ENCODE measurements around the gene HPD. TPM values are rescaled to one million over a fixed set of nuclear protein-coding genes. Genes with fewer than 3 reads are reported as not detected.
A peak's percentile ranks its signal among the peaks of the same experiment; 100 is the strongest.
"Not testable (repeated sequence)": the region's sequence is repeated elsewhere in the genome, so short reads cannot be mapped to it uniquely, and the experiment has no call there.

The HPD gene
- total RNA-seq, 2 experiments from 2014 or later: not detected

- Mint-ChIP-seq H3K4me3 (peak overlapping the region; percentile 88), H3K36me3 (peaks cover 34% of the 10 kb centered on the region), H3K9me3 (no peaks in the 10 kb centered on the region), H3K27ac (peak overlapping the region; percentile 94), H3K4me1 (ENCODE audit: low read depth) (peaks cover 52% of the 10 kb centered on the region), H3K27me3 (no peaks in the 10 kb centered on the region)
- ChIA-PET POLR2A (interaction anchor here (0.6 to 8.2 kb wide), 10 partner anchors 8 to 124 kb away, joined by 3 to 127 read pairs (median 5); partner anchors contain the start of gene SETD1B), CTCF (interaction anchor here (0.6 to 18.5 kb wide), 36 partner anchors 14 to 233 kb away, joined by 3 to 856 read pairs (median 9); partner anchors contain the start of genes CFAP251, ORAI1, PSMD9 and SETD1B)
- DNase-seq: peak; percentile 92
- intact Hi-C loops (cut with micrococcal nuclease): loop anchor here (1.0 to 10.0 kb wide), 3 partner anchors 17 to 430 kb away; partner anchors contain the start of gene DIABLO
These were observed 63.4 kb downstream of the HPD start for GRCh38 chr12:121795034-121795968.

GRCh38 chr12:121794534-121795033, 64.1 kb downstream of the HPD start:
- intact Hi-C loops (cut with micrococcal nuclease): loop anchor here (1.0 to 10.0 kb wide), 12 partner anchors 8 to 1212 kb away; partner anchors contain the start of genes DIABLO, KDM2B, POP5 and PSMD9
- Mint-ChIP-seq H3K4me3 (peak overlapping the region; percentile 88), H3K27me3 (no peaks in the 10 kb centered on the region), H3K36me3 (peaks cover 41% of the 10 kb centered on the region), H3K4me1 (ENCODE audit: low read depth) (peaks cover 59% of the 10 kb centered on the region), H3K9me3 (no peaks in the 10 kb centered on the region), H3K27ac (peak overlapping the region; percentile 94)
- POLR2A ChIA-PET: interaction anchor here (0.8 to 8.2 kb wide), 12 partner anchors 8 to 136 kb away, joined by 3 to 127 read pairs (median 6); partner anchors contain the start of genes PSMD9, SETD1B and TMEM120B
- CTCF ChIA-PET: interaction anchor here (0.6 to 18.5 kb wide), 58 partner anchors 15 to 394 kb away, joined by 3 to 856 read pairs (median 5); partner anchors contain the start of genes BCL7A, CFAP251, ORAI1 and PSMD9
- peak; percentile 68 for DNase-seq

- peaks cover 58% of the 10 kb centered on the region for H3K4me1 Mint-ChIP-seq (ENCODE audit: low read depth)
- H3K27ac Mint-ChIP-seq: peak overlapping the region; percentile 94
- H3K36me3 Mint-ChIP-seq: peaks cover 39% of the 10 kb centered on the region
- no peaks in the 10 kb centered on the region for H3K9me3 Mint-ChIP-seq
- ChIA-PET CTCF (interaction anchor here (0.6 to 18.5 kb wide), 57 partner anchors 15 to 559 kb away, joined by 3 to 856 read pairs (median 5); partner anchors contain the start of genes BCL7A, CFAP251, ORAI1 and PSMD9), POLR2A (interaction anchor here (0.8 to 8.2 kb wide), 12 partner anchors 9 to 136 kb away, joined by 3 to 127 read pairs (median 6); partner anchors contain the start of genes PSMD9, SETD1B and TMEM120B)
- peak overlapping the region; percentile 88 for H3K4me3 Mint-ChIP-seq
- intact Hi-C loops (cut with micrococcal nuclease): loop anchor here (1.0 to 10.0 kb wide), 12 partner anchors 8 to 1212 kb away; partner anchors contain the start of genes DIABLO, KDM2B, ORAI1 and POP5
- peak; percentile 98 for DNase-seq
- H3K27me3 Mint-ChIP-seq: no peaks in the 10 kb centered on the region
These were observed 64.7 kb downstream of the HPD start for GRCh38 chr12:121793838-121794533.

DNA sequence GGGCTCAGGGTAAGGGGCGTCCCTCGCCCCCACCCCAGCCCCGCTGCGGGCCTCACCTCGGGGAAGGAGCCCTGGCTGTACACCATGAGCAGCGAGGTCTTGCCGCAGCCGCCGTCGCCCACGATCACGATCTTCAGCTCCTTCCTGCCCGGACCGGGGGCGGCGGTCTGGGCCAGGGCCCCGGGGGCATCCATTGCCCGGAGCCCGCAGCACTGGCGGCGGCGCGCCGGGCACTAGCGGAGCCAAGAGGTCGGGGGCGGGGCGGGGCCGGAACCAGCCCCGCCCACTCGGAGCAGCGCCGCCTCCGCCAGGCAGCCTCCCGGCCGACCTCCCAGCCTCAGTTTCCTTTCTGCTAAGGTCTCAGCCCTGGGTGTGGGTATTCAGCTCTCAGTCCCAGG, 65.2 kb downstream of the HPD start, which contains the start of gene RHOF:
TSS of gene RHOF (minus strand) at position 249 of the 398 bp plus-strand sequence. CDS start at position 194, 55 bp downstream.
- H3K4me1 Mint-ChIP-seq (ENCODE audit: low read depth): peaks cover 58% of the 10 kb centered on the region
- intact Hi-C loops (cut with micrococcal nuclease): loop anchor here (2.0 to 10.0 kb wide), 6 partner anchors 167 to 1211 kb away; partner anchors contain the start of genes DIABLO, KDM2B, ORAI1 and POP5
- POLR2A ChIA-PET: interaction anchor here (1.0 to 8.2 kb wide), 10 partner anchors 9 to 135 kb away, joined by 3 to 127 read pairs (median 8); partner anchors contain the start of genes PSMD9, SETD1B and TMEM120B
- H3K9me3 Mint-ChIP-seq: no peaks in the 10 kb centered on the region
- CTCF ChIA-PET: interaction anchor here (0.6 to 18.5 kb wide), 31 partner anchors 14 to 558 kb away, joined by 3 to 856 read pairs (median 10); partner anchors contain the start of genes CFAP251, ORAI1, PSMD9 and SETD1B
- DNase-seq: peak; percentile 83
- H3K27ac Mint-ChIP-seq: peak within 1 kb of the TSS; percentile 99
- H3K4me3 Mint-ChIP-seq: peak within 1 kb of the TSS; percentile 88
- H3K27me3 Mint-ChIP-seq: no peaks in the 10 kb centered on the region
- peaks cover 38% of the 10 kb centered on the region for H3K36me3 Mint-ChIP-seq

DNA sequence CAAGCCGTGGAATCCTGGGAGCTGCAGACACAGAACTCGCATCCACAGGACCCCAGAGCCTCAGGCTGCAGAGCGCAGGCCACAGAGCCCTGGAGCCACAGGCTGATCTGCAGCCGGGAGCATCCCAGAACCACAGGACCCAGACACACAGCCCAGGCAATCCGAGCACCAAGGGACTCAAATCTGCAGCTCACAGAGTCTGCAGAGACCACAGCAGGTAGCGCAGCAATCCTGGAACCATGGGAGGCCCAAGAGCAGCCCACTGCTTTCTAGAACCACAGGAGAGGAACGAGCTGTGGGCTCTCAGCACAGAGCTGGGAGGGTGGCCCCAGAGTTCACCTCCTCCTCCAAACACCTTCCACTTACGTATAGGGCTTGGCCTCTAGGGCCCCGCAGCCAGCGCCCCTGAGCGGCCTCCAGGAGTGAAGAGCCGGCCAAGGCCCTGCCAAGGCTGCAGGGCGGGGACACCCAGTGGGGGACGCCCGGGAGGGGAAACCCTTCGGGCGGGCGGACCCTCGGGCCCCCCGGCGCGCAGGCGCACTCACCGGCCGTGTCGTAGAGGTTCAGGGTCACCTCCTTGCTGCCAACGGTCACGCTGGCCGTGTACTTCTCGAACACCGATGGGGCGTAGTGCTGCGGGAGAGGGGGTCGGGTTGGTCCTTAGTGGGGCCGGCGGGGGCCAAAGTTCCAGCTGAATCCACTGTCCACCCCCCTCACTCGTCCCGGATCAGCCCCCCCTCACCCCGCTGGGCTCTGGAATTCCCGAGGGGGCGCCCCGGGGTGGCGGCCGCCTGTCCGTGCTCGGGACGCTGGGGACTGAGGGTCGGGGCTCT, 65.8 kb downstream of the HPD start:
- H3K27me3 Mint-ChIP-seq: no peaks in the 10 kb centered on the region
- peak overlapping the region; percentile 88 for H3K4me3 Mint-ChIP-seq
- CTCF ChIA-PET: interaction anchor here (0.6 to 18.5 kb wide), 14 partner anchors 14 to 557 kb away, joined by 3 to 856 read pairs (median 24); partner anchors contain the start of genes CFAP251, PSMD9, SETD1B and TMEM120B
- H3K4me1 Mint-ChIP-seq (ENCODE audit: low read depth): peaks cover 58% of the 10 kb centered on the region
- H3K9me3 Mint-ChIP-seq: no peaks in the 10 kb centered on the region
- DNase-seq: peak; percentile 76
- peaks cover 40% of the 10 kb centered on the region for H3K36me3 Mint-ChIP-seq
- H3K27ac Mint-ChIP-seq: peak overlapping the region; percentile 99
- intact Hi-C loops (cut with micrococcal nuclease): loop anchor here (2.0 to 10.0 kb wide), 6 partner anchors 166 to 1211 kb away; partner anchors contain the start of genes DIABLO, KDM2B, ORAI1 and POP5
- POLR2A ChIA-PET: interaction anchor here (1.0 to 8.2 kb wide), 7 partner anchors 10 to 106 kb away, joined by 3 to 127 read pairs (median 9); partner anchors contain the start of genes PSMD9, SETD1B and TMEM120B

DNA sequence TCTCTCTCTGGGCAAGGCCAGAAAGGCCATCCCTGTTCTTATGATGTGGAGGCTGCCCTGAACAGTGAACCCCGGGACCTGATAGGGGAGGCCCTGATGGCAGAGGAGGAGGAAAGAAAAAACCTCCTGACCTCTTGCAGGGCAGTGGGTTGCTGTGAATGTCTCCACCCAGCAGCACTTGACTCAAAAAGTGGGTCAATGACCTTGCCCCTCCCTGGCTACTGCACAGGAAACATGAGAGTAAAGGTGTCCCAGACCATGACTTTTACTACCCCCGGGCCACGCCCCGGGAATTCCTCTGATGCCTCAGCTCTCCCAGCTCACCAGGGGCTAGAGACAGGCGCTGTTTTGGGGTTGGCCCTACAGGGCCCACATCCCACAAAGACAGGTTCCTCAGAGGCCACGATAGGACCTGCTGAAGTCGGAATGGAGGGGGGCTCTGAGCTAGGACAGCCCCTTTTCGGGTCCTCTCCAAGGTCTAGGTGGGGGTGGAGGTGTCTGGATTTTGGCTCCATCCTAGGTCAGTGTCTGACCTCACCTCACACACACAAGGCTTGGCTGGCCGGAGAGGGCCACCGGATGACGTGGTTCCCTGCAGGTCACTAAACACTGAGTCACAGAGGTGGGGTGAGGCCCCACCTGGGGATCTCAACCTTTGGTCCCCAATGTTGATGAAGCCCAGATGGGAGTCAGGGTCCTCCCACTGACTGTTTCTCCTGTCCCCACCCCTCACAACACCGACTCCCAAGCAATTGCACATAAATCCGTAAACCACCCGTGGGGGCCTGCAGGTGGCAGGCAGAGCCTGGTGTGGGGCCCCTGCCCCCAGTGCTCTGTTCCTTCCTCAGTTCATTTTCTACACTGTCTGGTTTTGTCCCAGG, 66.7 kb downstream of the HPD start:
- POLR2A ChIA-PET: interaction anchor here (2.4 to 8.2 kb wide), 4 partner anchors 10 to 79 kb away, joined by 9 to 127 read pairs (median 35); partner anchors contain the start of genes SETD1B and TMEM120B

GRCh38 chr12:121790785-121791184, 67.9 kb downstream of the HPD start:
- not testable (repeated sequence) for H3K27me3 Mint-ChIP-seq, H3K9me3 Mint-ChIP-seq, DNase-seq
- Mint-ChIP-seq H3K4me1 (ENCODE audit: low read depth) (peaks cover 70% of the 10 kb centered on the region), H3K27ac (peak overlapping the region; percentile 99), H3K4me3 (peak overlapping the region; percentile 88), H3K36me3 (peaks cover 52% of the 10 kb centered on the region)
- ChIA-PET CTCF (interaction anchor here (2.3 to 18.5 kb wide), 3 partner anchors 12 to 98 kb away, joined by 8 to 856 read pairs (median 417); partner anchors contain the start of genes PSMD9 and SETD1B), POLR2A (interaction anchor here (3.1 to 8.2 kb wide), 2 partner anchors 9 to 11 kb away, joined by 29 to 127 read pairs; no protein-coding TSS in a partner anchor)
- intact Hi-C loops (cut with micrococcal nuclease): loop anchor here (1.0 to 10.0 kb wide), 6 partner anchors 8 to 1208 kb away; partner anchors contain the start of genes DIABLO, KDM2B and POP5

More for the DNA sequence above, 66.7 kb downstream of the HPD start:
- Mint-ChIP-seq H3K36me3 (peaks cover 44% of the 10 kb centered on the region), H3K9me3 (no peaks in the 10 kb centered on the region), H3K4me1 (ENCODE audit: low read depth) (peaks cover 59% of the 10 kb centered on the region), H3K27me3 (no peaks in the 10 kb centered on the region), H3K27ac (peak overlapping the region; percentile 99), H3K4me3 (peak overlapping the region; percentile 88)
- intact Hi-C loops (cut with micrococcal nuclease): loop anchor here (2.0 to 10.0 kb wide), 6 partner anchors 165 to 1210 kb away; partner anchors contain the start of genes DIABLO, KDM2B, ORAI1 and POP5
- DNase-seq: peak; percentile 71
- CTCF ChIA-PET: interaction anchor here (2.3 to 18.5 kb wide), 5 partner anchors 13 to 97 kb away, joined by 8 to 856 read pairs (median 60); partner anchors contain the start of genes PSMD9, SETD1B and TMEM120B

GRCh38 chr12:121789800-121790728, 68.6 kb downstream of the HPD start:
- ChIA-PET CTCF (interaction anchor here (1.0 to 18.5 kb wide), 5 partner anchors 8 to 99 kb away, joined by 3 to 856 read pairs (median 8); partner anchors contain the start of genes PSMD9 and SETD1B), POLR2A (interaction anchor here (0.6 to 8.2 kb wide), 7 partner anchors 8 to 477 kb away, joined by 3 to 127 read pairs (median 5); partner anchors contain the start of gene VPS33A)
- Mint-ChIP-seq H3K4me3 (peak overlapping the region; percentile 88), H3K27me3 (no peaks in the 10 kb centered on the region), H3K4me1 (ENCODE audit: low read depth) (peaks cover 72% of the 10 kb centered on the region), H3K9me3 (no peaks in the 10 kb centered on the region), H3K36me3 (peaks cover 53% of the 10 kb centered on the region), H3K27ac (peak overlapping the region; percentile 99)
- peak; percentile 97 for DNase-seq
- intact Hi-C loops (cut with micrococcal nuclease): loop anchor here (1.0 to 10.0 kb wide), 7 partner anchors 8 to 1208 kb away; partner anchors contain the start of genes DIABLO, KDM2B and POP5
